AG04449 (cell line): ENCODE measurements around the gene ZNF280D.

ENCODE experiments used
- CTCF ChIA-PET: fragments of 350-600 bp; formaldehyde crosslinking; extraction: SDS; loops from one replicate; lab custom pipeline; 2021; ENCODE audit warnings: antibody characterized with exemption; lab: Yijun Ruan, JAX
- POLR2A ChIA-PET: fragments of 400-600, 350-600 bp; formaldehyde crosslinking; extraction: SDS; loops from one replicate; lab custom pipeline; 2020; ENCODE audit warnings: antibody characterized with exemption, inconsistent platforms; lab: Yijun Ruan, JAX
- DNase-seq: peaks from one replicate; pipeline ENCODE4 v3.0.0-alpha.2; 2010; ENCODE audit warnings: low read depth, low spot score
- H3K4me3 ChIP-seq: 2 replicates; pipeline ENCODE4 v1.5.1; 2011; ENCODE audit warnings: low read depth, mild to moderate bottlenecking, control low read depth, low read length
- TF ChIP-seq, protein P1 (sequence below): IDR thresholded peaks from one replicate; pipeline ENCODE4 v1.5.1; 2011; ENCODE audit warnings: mild to moderate bottlenecking, moderate library complexity, low read length, control low read depth, inconsistent platforms; ENCODE audit not compliant: insufficient read depth; ENCODE audit errors: missing control alignments

Gene ZNF280D

DNA sequence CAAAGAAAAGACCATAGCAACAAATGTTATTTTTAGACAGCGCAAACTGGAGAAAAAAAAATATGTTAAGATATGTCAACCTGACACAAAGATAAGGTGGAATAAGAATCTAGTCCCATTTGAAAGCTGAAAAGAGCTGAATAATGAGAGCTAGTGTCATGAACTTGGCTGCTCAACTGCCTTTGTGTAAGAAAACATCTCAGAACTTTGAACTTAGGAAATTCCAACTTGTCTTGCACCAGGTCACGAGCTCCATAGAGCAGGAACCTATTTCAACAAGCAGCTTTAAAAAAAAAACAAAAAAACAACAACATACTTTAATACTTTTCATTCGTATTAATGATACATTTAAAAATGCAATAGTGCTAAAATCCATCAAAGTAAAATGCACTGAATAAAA, 79.5 kb downstream of the ZNF280D start:
- ChIA-PET POLR2A (no interaction called here), CTCF (no interaction called here)
- no peak for DNase-seq
- TF ChIP-seq, protein P1, sequence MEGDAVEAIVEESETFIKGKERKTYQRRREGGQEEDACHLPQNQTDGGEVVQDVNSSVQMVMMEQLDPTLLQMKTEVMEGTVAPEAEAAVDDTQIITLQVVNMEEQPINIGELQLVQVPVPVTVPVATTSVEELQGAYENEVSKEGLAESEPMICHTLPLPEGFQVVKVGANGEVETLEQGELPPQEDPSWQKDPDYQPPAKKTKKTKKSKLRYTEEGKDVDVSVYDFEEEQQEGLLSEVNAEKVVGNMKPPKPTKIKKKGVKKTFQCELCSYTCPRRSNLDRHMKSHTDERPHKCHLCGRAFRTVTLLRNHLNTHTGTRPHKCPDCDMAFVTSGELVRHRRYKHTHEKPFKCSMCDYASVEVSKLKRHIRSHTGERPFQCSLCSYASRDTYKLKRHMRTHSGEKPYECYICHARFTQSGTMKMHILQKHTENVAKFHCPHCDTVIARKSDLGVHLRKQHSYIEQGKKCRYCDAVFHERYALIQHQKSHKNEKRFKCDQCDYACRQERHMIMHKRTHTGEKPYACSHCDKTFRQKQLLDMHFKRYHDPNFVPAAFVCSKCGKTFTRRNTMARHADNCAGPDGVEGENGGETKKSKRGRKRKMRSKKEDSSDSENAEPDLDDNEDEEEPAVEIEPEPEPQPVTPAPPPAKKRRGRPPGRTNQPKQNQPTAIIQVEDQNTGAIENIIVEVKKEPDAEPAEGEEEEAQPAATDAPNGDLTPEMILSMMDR, result no peak
- no peak overlapping the region for H3K4me3 ChIP-seq

DNA sequence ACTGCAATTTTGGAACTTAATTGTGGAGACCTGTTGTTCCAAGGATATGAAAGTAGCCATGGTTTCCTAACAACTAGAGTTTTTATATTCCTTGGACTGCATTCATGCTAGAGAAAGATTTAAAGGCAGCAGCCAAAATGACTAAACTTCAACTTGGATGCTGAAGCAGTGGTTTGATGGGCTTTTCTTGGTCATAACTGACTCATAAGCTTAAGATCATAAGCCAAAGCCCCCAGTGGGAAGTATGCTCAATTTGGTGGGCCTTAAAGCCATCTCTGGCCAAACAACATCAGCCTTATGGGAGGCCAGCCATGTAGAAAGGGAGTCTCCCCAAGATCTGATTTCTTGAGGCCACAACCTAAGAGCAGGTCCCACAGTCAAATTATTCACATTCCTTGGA, 80.2 kb downstream of the ZNF280D start:
- TF ChIP-seq, protein P1, result no peak

DNA sequence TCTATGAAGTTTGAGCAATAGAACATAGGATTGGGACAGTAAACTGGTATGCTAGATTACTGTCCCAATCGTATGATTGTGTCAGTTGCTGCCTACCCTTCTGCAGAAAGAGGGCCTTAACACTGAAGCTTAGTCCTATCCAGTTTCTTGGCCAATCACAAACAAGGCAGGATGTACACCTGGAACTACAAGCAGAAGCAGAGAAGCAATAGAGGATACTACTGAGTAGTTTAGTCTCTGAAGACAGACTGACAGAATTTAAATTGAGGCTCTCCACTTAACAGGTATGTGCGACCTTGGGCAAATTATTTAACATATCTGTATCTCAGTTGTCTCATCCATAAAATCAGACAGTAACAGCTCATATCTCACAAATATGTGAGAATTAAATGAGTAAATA, 85.0 kb downstream of the ZNF280D start:
- CTCF ChIA-PET, result no interaction called here
- DNase-seq, result no peak
- H3K4me3 ChIP-seq, result no peak overlapping the region
- POLR2A ChIA-PET, result no interaction called here
- TF ChIP-seq, protein P1, result no peak

More for the DNA sequence above, 80.2 kb downstream of the ZNF280D start:
- ChIA-PET POLR2A (no interaction called here), CTCF (no interaction called here)
- no peak overlapping the region for H3K4me3 ChIP-seq
- no peak for DNase-seq

DNA sequence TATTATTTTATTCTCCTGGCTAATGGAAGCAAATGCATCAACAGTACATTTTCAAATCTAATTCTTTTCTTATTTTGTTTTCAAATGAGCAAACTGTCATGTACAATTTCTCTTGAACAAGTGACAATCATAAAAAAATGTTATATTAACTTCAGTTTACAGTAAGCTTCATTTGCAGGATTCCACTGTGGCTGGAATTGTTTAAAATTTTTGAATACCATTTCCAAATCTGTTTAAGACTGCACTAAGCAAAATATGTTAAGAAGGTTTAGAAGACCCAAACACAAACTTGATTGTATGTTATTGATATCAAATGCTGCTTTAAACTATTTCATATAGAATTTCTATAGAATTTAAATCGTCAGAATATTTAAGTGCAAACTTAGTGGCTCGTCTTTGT, 92.8 kb downstream of the ZNF280D start:
- ChIA-PET CTCF (no interaction called here), POLR2A (no interaction called here)
- no peak overlapping the region for H3K4me3 ChIP-seq
- no peak for DNase-seq
- TF ChIP-seq, protein P1, result no peak

DNA sequence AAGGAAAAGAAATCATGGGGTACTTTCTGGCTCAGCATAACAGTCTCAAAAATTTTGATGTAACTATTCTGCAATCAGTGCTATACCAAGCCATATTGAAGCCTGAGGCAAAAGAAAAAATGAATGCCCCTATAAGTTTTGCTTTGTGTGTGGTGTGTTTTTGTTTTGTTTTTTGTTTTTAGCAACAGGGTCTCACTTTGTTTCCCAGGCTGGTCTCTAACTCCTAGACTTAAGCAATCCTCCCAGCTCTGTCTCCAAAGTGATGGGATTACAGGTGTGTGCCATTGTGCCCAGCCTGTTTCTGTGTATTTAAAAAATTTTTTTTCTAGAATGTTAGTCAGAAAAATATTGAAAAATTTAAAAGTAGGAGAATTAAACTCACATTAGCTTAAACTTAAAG, 93.2 kb downstream of the ZNF280D start:
- CTCF ChIA-PET, result no interaction called here
- TF ChIP-seq, protein P1, result no peak
- H3K4me3 ChIP-seq, result no peak overlapping the region
- no peak for DNase-seq
- POLR2A ChIA-PET, result no interaction called here

DNA sequence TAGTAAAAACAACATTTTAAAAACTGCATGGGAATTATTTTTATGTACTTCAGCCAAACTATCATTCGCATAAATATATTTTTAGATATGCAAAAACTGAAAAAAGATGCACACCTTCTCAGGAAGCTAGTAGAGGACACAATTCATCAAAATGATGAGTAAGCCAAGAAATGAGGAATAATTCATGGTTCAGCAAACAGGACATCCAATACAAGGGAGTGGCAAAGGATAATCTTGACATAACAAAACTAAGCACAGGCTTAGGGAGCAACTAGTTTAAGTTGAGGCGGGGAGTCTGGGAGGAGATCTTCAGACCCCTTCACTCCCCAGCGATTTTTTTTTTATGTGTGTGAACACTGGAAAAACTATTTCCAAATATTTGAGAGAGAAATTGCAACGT, 93.7 kb downstream of the ZNF280D start:
- TF ChIP-seq, protein P1, result no peak
- H3K4me3 ChIP-seq, result no peak overlapping the region
- POLR2A ChIA-PET, result interaction anchor here (0.6 kb wide), 1 partner anchor 34 kb away, joined by 3 read pairs; no protein-coding TSS in a partner anchor
- CTCF ChIA-PET, result no interaction called here
- no peak for DNase-seq

DNA sequence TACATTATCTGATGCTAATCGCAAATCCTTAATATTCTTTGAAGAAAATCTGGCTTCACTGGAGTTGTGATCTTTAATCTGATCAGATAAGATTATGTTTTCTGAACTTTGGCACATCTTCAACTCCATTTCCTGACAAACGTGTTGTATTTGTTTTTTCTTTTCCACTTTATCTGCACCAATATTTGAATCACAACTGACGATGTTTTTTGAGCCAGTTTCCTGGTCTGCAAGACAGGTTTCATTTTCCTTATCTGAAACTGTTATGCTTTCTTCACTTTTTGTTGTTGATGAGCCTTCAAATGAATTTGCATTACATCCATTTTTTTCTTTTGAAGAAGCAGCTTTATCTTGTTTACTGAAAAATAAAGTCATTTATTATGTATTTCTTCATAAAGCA, 101.5 kb downstream of the ZNF280D start:
- DNase-seq, result no peak
- CTCF ChIA-PET, result no interaction called here
- TF ChIP-seq, protein P1, result no peak
- POLR2A ChIA-PET, result no interaction called here
- H3K4me3 ChIP-seq, result no peak overlapping the region
